Gastrocnemius medialis (tissue), 4 donors: ENCODE measurements around the gene SLC47A2.

Experiments
- POLR2A ChIP-seq, 2 donors: fragments of 450-650 bp; IDR thresholded peaks; one replicate each; pipeline ENCODE4 v1.6.1; 2017; ENCODE audit warnings: antibody characterized with exemption in 2 of 2, mild to moderate bottlenecking in 2 of 2, moderate library complexity in 2 of 2
- TF ChIP-seq, protein P1 (sequence below), 5 experiments: fragments of 450-650 bp in 3 of 5; fragments of 200-600 bp in 2 of 5; sonication (generic) in 2 of 5; IDR thresholded peaks in 4 of 5; conservative IDR thresholded peaks in 1 of 5; 1 replicate in 4 of 5; 2 replicates in 1 of 5; pipeline ENCODE4 v1.5.1; 2016 to 2019; ENCODE audit warnings: antibody characterized with exemption in 5 of 5, mild to moderate bottlenecking in 3 of 5, moderate library complexity in 3 of 5

DNA sequence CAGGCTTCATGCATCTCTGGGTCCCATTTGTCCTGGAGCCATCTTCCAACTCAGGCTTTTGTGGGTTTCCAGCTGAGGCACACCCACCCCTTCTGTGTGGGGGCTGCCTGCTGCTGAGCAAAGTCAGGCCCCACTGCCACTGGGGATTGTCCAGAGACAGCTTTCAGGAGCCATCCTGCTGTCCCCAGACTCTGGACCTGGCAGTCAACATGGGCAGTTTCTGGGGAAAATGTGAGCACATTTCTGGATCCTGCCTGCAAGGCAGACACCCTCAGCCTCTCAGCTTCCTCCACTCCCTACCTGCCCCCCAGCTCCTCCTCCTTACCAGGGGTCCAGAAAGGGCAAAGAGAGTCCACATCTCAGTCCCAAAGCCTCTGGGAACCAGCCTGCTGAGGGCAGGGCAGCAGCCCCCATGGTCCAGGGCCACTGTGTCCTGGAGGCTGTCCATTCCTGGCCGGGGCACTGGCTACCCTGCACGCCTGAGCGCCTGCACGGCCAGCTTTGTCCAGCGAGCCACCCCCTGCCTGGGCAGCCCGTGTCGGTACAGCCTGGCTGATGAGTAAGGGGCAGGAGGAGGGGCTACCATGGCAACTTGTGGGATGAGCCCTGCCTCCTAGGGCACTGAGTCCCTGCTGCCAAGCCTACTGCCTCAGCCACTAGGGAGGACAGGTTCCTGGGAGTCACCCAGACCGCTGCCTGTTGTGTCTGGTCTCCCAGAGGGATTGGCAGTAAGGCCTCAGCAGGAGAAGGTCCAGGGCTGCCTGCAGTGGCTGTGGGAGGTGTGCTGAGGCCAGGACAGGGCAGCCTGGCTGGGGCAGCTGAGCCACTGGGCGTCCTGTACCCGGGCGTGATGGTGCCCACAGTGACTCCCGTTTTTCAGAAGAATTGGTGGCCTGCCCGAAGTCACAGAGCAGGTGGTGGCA lies at the start of gene SLC47A2:
- TF ChIP-seq, protein P1, sequence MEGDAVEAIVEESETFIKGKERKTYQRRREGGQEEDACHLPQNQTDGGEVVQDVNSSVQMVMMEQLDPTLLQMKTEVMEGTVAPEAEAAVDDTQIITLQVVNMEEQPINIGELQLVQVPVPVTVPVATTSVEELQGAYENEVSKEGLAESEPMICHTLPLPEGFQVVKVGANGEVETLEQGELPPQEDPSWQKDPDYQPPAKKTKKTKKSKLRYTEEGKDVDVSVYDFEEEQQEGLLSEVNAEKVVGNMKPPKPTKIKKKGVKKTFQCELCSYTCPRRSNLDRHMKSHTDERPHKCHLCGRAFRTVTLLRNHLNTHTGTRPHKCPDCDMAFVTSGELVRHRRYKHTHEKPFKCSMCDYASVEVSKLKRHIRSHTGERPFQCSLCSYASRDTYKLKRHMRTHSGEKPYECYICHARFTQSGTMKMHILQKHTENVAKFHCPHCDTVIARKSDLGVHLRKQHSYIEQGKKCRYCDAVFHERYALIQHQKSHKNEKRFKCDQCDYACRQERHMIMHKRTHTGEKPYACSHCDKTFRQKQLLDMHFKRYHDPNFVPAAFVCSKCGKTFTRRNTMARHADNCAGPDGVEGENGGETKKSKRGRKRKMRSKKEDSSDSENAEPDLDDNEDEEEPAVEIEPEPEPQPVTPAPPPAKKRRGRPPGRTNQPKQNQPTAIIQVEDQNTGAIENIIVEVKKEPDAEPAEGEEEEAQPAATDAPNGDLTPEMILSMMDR (IDR thresholded peaks at IDR 0.05 in 4 of 5, conservative IDR thresholded peaks at IDR 0.05 in 1 of 5): no peak
- no peak for TF ChIP-seq POLR2A (IDR thresholded peaks at IDR 0.05)
